Posterior cingulate gyrus (tissue), 11 donors: ENCODE results near the gene CCDC34.

Experiments
- DNase-seq, 10 donors: peaks; one replicate each; pipeline versions ENCODE4 v3.0.0 to v3.0.0-alpha.2; 2020 to 2021; ENCODE audit warnings: mixed read lengths in 3 of 10
- intact Hi-C: fragments of 100-400 bp; cut with DNase I; formaldehyde crosslinking; loops from one replicate; pipeline ENCODE4 v1.15.1; 2023

The CCDC34 gene

GRCh38 chr11:27392278-27393114 is 29.5 kb upstream of the CCDC34 start:
- intact Hi-C loops: no loop called here
- DNase-seq: no peak

- no peak for DNase-seq
- intact Hi-C loops: no loop called here
Measured at GRCh38 chr11:27391331-27392015, 28.5 kb upstream of the CCDC34 start.

GRCh38 chr11:27390318-27391295 is 27.6 kb upstream of the CCDC34 start:
- no peak for DNase-seq
- intact Hi-C loops: no loop called here

- DNase-seq: no peak
Measured at GRCh38 chr11:27388869-27389268, 25.9 kb upstream of the CCDC34 start.

GRCh38 chr11:27388001-27388400 is 25.0 kb upstream of the CCDC34 start:
- intact Hi-C loops: no loop called here
- no peak for DNase-seq

More at GRCh38 chr11:27388869-27389268, 25.9 kb upstream of the CCDC34 start:
- intact Hi-C loops: no loop called here

GRCh38 chr11:27387362-27387761 is 24.3 kb upstream of the CCDC34 start:
- intact Hi-C loops: no loop called here
- no peak for DNase-seq

GRCh38 chr11:27386181-27386845 is 23.3 kb upstream of the CCDC34 start:
- intact Hi-C loops: no loop called here
- no peak for DNase-seq

- DNase-seq: no peak
- intact Hi-C loops: no loop called here
Measured at GRCh38 chr11:27385245-27385644, 22.2 kb upstream of the CCDC34 start.

- no peak for DNase-seq
- intact Hi-C loops: no loop called here
Measured at GRCh38 chr11:27384227-27384626, 21.2 kb upstream of the CCDC34 start.

- intact Hi-C loops: no loop called here
- DNase-seq: no peak
Measured at GRCh38 chr11:27383645-27384044, 20.6 kb upstream of the CCDC34 start.

- intact Hi-C loops: no loop called here
Measured at GRCh38 chr11:27381238-27381666, 18.2 kb upstream of the CCDC34 start.

GRCh38 chr11:27380771-27381170 is 17.8 kb upstream of the CCDC34 start:
- DNase-seq: no peak
- intact Hi-C loops: no loop called here

More at GRCh38 chr11:27381238-27381666, 18.2 kb upstream of the CCDC34 start:
- DNase-seq: no peak

GRCh38 chr11:27379449-27379848 is 16.4 kb upstream of the CCDC34 start:
- intact Hi-C loops: no loop called here
- no peak for DNase-seq

GRCh38 chr11:27375370-27375769 is 12.4 kb upstream of the CCDC34 start:
- no peak for DNase-seq
- intact Hi-C loops: no loop called here

- intact Hi-C loops: no loop called here
- no peak for DNase-seq
Measured at GRCh38 chr11:27373856-27374602, 11.0 kb upstream of the CCDC34 start.

GRCh38 chr11:27373392-27373791 is 10.4 kb upstream of the CCDC34 start:
- intact Hi-C loops: no loop called here
- no peak for DNase-seq

GRCh38 chr11:27372164-27372563 is 9.1 kb upstream of the CCDC34 start:
- DNase-seq: no peak

GRCh38 chr11:27371489-27371888 is 8.5 kb upstream of the CCDC34 start:
- DNase-seq: no peak
- intact Hi-C loops: no loop called here

More at GRCh38 chr11:27372164-27372563, 9.1 kb upstream of the CCDC34 start:
- intact Hi-C loops: no loop called here

GRCh38 chr11:27370374-27370773 is 7.4 kb upstream of the CCDC34 start:
- DNase-seq: no peak
- intact Hi-C loops: no loop called here
